GM18505 (cell line): ENCODE measurements around the gene NEB.
"Not testable (repeated sequence)": the region's sequence is repeated elsewhere in the genome, so short reads cannot be mapped to it uniquely, and the experiment has no call there.

Experiments
- ATAC-seq: cut with Tn5 transposase; IDR thresholded peaks from one replicate; pipeline ENCODE4 v1.9.1; 2021; ENCODE audit not compliant: unreplicated experiment
- POLR2A ChIP-seq: IDR thresholded peaks from 4 replicates; pipeline ENCODE4 v1.6.1; 2011; ENCODE audit warnings: borderline replicate concordance; ENCODE audit not compliant: insufficient read depth, insufficient read length; ENCODE audit errors: extremely low read depth

Gene NEB

DNA sequence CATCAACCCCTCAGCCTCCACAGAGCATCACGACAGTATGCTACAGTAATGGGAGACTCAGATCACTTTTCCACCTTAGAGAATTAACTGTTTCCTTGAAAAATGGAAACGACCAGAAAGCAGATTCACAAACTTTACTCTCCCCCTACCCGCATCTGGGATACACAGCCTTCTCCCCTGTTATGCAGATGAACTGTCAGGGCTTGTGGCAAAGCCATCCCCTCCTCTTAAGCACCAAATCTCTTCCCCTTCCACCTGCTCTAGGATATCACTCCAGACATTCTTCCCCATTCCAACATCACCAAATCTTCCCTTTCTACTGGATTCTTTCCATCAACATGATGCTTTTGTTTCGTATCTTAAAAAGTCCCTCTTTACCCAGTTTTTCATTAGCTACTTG lies 26.4 kb downstream of the NEB start:
- no peak for ATAC-seq
- no peak for TF ChIP-seq POLR2A

GRCh38 chr2:151704480-151704961 lies 29.8 kb downstream of the NEB start:
- not testable (repeated sequence) for ATAC-seq

- ATAC-seq = not testable (repeated sequence)
Measured at GRCh38 chr2:151698134-151698533, 36.1 kb downstream of the NEB start.

GRCh38 chr2:151695778-151696177 lies 38.5 kb downstream of the NEB start:
- no peak for TF ChIP-seq POLR2A
- ATAC-seq = no peak

DNA sequence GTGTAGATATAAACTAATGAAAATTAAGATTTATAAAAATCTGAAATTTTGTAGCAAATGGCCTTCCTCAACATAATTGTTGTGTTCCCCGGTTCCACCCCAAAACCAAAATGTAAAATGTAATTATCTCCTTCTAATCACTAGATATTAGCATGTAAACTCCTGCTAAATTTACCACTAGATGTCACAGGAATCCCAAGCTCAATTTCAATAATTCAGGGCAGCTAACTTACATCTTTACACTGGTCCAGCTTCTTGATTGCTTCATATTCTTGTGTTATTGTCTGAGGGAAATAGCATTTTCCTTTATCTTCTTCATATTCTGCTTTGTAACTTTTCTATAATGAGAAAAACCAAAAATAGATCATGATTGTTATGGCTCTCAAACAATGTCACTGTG lies 42.6 kb downstream of the NEB start:
- no peak for TF ChIP-seq POLR2A
- ATAC-seq = no peak

DNA sequence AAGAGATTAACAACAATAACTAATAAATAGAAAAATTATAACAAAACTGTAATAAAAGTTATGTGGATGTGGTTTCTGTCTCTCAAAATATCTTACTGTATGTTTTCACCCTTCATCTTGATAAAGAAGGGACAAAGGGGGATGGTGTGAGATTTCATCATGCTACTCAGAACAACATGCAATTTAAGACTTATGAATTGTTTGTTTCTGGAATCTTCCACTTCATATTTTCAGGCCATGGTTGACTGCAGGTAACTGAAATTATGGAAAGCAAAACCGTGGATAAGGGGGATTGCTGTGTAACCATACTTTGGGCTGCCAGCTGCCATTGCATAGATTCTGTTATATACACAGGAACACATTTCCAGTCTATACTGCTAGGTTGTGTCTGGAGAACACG lies 45.6 kb downstream of the NEB start:
- ATAC-seq = no peak
- no peak for TF ChIP-seq POLR2A

DNA sequence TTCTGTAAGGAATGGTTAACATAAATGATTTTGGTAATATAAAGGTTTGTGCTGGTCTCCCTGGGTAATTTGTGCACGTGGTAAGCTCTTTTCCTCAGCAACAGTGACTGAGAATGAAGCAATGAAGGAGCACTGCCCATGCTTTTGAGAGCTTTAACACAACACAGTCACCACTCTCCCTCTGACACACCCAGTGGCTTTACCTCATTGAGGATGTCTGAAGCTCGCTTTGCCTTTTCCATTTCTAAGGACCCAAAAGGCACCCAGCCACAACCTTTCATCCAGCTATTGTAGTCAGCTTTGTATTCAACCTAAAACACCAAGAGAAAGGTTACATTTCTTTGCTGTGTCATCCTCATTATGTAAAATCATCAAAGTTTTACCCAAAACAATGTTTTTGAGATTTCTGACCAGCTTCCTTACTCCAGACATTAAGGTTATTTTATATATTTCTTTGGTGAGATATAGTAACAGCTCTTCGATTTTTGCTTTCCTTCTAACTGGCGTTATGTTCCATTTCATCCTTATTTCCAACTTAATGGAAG lies 51.7 kb downstream of the NEB start:
- ATAC-seq = no peak
- TF ChIP-seq POLR2A = no peak

DNA sequence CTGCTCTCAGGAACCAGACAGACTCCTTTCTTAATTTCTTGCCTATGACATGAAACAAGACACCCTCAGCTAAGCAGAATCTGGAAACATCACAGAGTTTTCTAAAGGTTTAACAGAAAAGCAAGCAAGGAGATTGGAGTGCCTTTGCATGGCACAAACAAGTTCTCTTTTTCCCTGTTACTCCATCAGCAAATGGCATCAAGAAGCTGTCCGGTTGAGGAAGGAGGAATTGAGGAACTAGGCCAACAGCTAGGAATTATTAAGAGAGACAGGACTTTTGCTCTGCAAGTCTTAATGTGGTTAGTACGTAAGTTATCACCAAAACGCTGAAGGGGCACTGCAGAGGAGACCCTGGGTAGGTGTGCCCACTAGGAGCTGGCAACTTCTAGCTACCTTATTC lies 53.2 kb downstream of the NEB start:
- ATAC-seq = no peak
- TF ChIP-seq POLR2A = no peak

DNA sequence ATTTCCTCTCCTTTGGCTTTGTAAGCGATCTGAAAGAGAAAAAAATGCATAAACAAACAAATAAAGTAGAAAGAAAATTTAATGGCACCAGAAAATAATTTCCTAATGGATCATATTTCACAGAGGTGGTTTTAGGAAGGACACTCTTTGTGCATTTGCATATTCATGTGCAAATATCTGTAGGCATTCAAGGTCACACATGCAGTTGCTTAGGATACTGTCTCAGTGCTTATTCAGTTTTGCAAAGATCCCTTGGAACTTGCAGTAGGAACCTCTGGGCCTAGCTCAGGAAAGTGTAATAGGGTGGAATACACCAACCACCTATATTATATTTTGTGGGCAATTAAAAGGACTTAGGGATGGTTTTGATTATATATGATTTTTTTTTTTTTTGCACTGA lies 54.3 kb downstream of the NEB start:
- no peak for TF ChIP-seq POLR2A
- no peak for ATAC-seq

- TF ChIP-seq POLR2A = no peak
- no peak for ATAC-seq
Measured at GRCh38 chr2:151678849-151679248, 55.4 kb downstream of the NEB start.

- ATAC-seq = no peak
- TF ChIP-seq POLR2A = no peak
Measured at GRCh38 chr2:151673016-151673415, 61.3 kb downstream of the NEB start.

DNA sequence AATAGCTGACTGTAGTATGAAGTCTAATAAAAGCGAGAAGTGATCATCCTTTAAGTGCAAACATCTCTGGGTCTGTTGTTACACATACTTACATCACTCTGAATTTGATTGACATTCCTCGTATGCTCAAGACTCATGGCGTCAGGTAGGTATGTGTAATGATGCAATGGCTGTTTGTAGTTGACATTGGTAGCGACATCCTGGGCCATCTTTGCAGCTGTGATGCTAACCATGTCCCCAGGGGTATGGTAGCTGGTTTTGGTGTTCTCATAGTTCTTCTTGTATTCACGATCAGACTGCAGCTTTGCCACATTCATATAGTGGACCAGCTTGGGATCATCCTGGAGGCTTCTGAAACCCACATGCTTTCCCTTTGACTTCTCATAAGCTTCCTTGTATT lies 62.0 kb downstream of the NEB start:
- no peak for TF ChIP-seq POLR2A
- no peak for ATAC-seq

DNA sequence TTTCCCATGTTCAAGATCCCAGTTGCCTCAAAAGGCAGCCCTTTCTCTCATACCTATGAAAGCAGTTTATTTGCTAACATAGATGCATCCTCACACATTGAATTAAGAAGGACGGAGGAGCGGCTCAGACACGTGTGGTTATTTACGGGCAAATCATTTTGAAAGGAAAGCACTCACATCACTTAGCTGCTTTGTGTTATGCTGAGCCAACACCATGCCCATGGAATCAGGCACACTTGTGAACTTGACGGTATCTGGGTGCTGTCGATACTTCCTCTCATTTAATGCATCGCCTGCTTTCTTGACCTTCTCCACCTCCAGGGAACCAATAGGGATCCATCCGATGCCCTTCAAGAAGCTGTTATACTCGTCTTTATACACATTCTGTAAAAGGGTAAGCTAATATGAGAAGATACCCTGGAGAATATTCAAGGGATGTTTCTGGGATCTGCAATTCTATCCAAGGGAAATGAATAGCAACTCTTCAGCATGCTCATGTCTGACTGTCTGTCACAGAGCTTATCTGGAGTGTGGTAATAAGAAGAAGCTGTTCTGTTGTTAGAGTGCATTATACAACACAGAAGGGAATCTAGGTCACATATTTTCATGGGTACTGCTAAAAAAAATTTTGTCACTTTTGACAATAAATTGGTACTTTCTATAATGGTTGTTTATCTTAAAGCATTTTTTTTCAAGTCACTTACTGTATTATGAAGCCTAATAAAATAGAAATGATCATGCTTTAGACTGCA lies 63.3 kb downstream of the NEB start:
- no peak for TF ChIP-seq POLR2A
- no peak for ATAC-seq

- no peak for ATAC-seq
- TF ChIP-seq POLR2A = no peak
Measured at GRCh38 chr2:151670346-151670745, 63.9 kb downstream of the NEB start.
